K562 (cell line): ENCODE measurements around the gene TNFAIP8L1. TPM values are rescaled to one million over a fixed set of nuclear protein-coding genes. Genes with fewer than 3 reads are reported as not detected.

Experiments used
- ATAC-seq: fragments of 200-7000 bp; cut with Tn5 transposase; 3 replicates; pipeline ENCODE4 v1.9.1; 2020; ENCODE audit warnings: moderate library complexity
- BruUV-seq: library from RNA; stranded (reverse); fragments of 400-500 nt; replicated peaks from 2 replicates; lab custom pipeline; 2021; lab: Mats Ljungman, UMichigan
- CTCF ChIA-PET: fragments of 300-600 bp; formaldehyde crosslinking; extraction: SDS; loops from one replicate; lab custom pipeline; 2021; ENCODE audit warnings: low intra/inter-chr PET ratio; lab: Yijun Ruan, JAX
- POLR2A ChIA-PET: fragments of 300-600, 350-650 bp; sonication (Branson Sonifier 250); formaldehyde crosslinking; extraction: SDS; loops from one replicate; lab custom pipeline; 2021; ENCODE audit warnings: antibody characterized with exemption, inconsistent platforms; lab: Yijun Ruan, JAX
- DNase-seq, 4 experiments: peaks; one replicate each; pipeline versions ENCODE4 v3.0.0 to v3.0.0-alpha.2; 2011 to 2018; ENCODE audit warnings: low spot score in 3 of 4, mixed read lengths in 3 of 4; ENCODE audit errors: extremely low read depth in 1 of 4
- FAIRE-seq: peaks from 2 replicates; lab custom pipeline; 2011; peaks lifted over from hg19 to GRCh38; lab: Jason Lieb, UNC
- H2AFZ ChIP-seq: 2 replicates; pipeline ENCODE4 v1.6.0; 2011; ENCODE audit warnings: low read depth, low read length, control low read depth, inconsistent platforms
- H3K27ac ChIP-seq: fragments of 200-600 bp; 3 replicates; pipeline ENCODE4 v1.8.0; 2011; ENCODE audit warnings: low read depth, mild to moderate bottlenecking, control low read depth, inconsistent platforms, low read length, moderate library complexity, mixed read lengths; ENCODE audit errors: extremely low read depth
- H3K27me3 ChIP-seq, 2 experiments: fragments of 300-600 bp in 1 of 2; 2 replicates in 1 of 2; 3 replicates in 1 of 2; pipeline versions ENCODE4 v1.6.0 to v1.8.0; 2011; ENCODE audit warnings: inconsistent platforms in 2 of 2, low read length in 2 of 2, mild to moderate bottlenecking in 1 of 2, mixed read lengths in 1 of 2, moderate library complexity in 1 of 2; ENCODE audit not compliant: control insufficient read depth in 2 of 2, insufficient read depth in 2 of 2
- H3K36me3 ChIP-seq: fragments of 300-600 bp; 3 replicates; pipeline ENCODE4 v1.8.0; 2011; ENCODE audit warnings: mild to moderate bottlenecking, low read length, inconsistent platforms; ENCODE audit not compliant: control insufficient read depth, insufficient read depth
- H3K4me1 ChIP-seq, 2 experiments: fragments of 200-600 bp in 1 of 2; replicated peaks in 1 of 2; 2 replicates in 1 of 2; 3 replicates in 1 of 2; pipeline versions ENCODE4 v1.5.1 to v1.8.0; 2011; ENCODE audit warnings: inconsistent platforms in 2 of 2, low read length in 2 of 2, mild to moderate bottlenecking in 1 of 2, mixed read lengths in 1 of 2, moderate library complexity in 1 of 2; ENCODE audit not compliant: control insufficient read depth in 2 of 2, insufficient read depth in 2 of 2
- H3K4me2 ChIP-seq: 2 replicates; pipeline ENCODE4 v1.6.1; 2011; ENCODE audit warnings: low read length, control low read depth, inconsistent platforms, mixed read lengths; ENCODE audit not compliant: insufficient read depth
- H3K4me3 ChIP-seq: fragments of 200-600 bp; sonication (generic), shearing (Covaris generic); 2 replicates; pipeline ENCODE4 v1.5.1; 2016; ENCODE audit warnings: control low read depth, inconsistent platforms
- H3K79me2 ChIP-seq: fragments of 200-600 bp; 3 replicates; pipeline ENCODE4 v1.8.0; 2011; ENCODE audit warnings: low read length, inconsistent platforms; ENCODE audit not compliant: control insufficient read depth, insufficient read depth
- H3K9ac ChIP-seq, 2 experiments: 2 replicates each; pipeline versions ENCODE4 v1.6.0 to v1.6.1; 2011; ENCODE audit warnings: low read depth in 2 of 2, low read length in 2 of 2, control low read depth in 1 of 2, inconsistent platforms in 1 of 2, mild to moderate bottlenecking in 1 of 2, mixed read lengths in 1 of 2; ENCODE audit not compliant: insufficient read depth in 1 of 2
- H3K9me1 ChIP-seq: one replicate; pipeline ENCODE4 v1.6.0; 2011; ENCODE audit warnings: inconsistent platforms, mild to moderate bottlenecking, low read length, moderate library complexity; ENCODE audit not compliant: control insufficient read depth, insufficient read depth
- H3K9me3 ChIP-seq: replicated peaks from 2 replicates; pipeline ENCODE4 v1.5.1; 2011; ENCODE audit warnings: low read depth, low read length, inconsistent platforms; ENCODE audit not compliant: control insufficient read depth, insufficient read depth
- H4K20me1 ChIP-seq: replicated peaks from 2 replicates; pipeline ENCODE4 v1.6.1; 2011; ENCODE audit warnings: low read length, inconsistent platforms, mixed read lengths; ENCODE audit not compliant: control insufficient read depth, insufficient read depth
- CREM ChIP-seq: IDR thresholded peaks from 2 replicates; pipeline ENCODE4 v1.6.1; 2014; ENCODE audit warnings: antibody characterized with exemption, low read depth
- CTBP1 ChIP-seq: fragments of 450-650 bp; IDR thresholded peaks from 2 replicates; pipeline ENCODE4 v1.6.1; 2016; ENCODE audit warnings: borderline replicate concordance
- EZH2 ChIP-seq: IDR thresholded peaks from 2 replicates; pipeline ENCODE4 v1.6.1; 2012; ENCODE audit warnings: low read depth, mild to moderate bottlenecking, inconsistent platforms, low read length, borderline replicate concordance
- FOXK2 ChIP-seq, 2 experiments: fragments of 450-650 bp; IDR thresholded peaks in 1 of 2; conservative IDR thresholded peaks in 1 of 2; 2 replicates each; pipeline ENCODE4 v1.6.1; 2016; ENCODE audit warnings: low read depth in 2 of 2, mild to moderate bottlenecking in 1 of 2
- HNRNPK ChIP-seq: fragments of 200-400 bp; formaldehyde crosslinking; IDR thresholded peaks from one replicate; pipeline ENCODE4 v1.6.1; 2018; ENCODE audit warnings: mild to moderate bottlenecking, low read depth, low read length; ENCODE audit not compliant: poor library complexity, severe bottlenecking
- MEF2A ChIP-seq: IDR thresholded peaks from 2 replicates; pipeline ENCODE4 v1.6.1; 2011; ENCODE audit warnings: low read depth, mild to moderate bottlenecking, low read length, moderate library complexity; ENCODE audit not compliant: control insufficient read depth
- PCBP1 ChIP-seq: fragments of 200-400 bp; formaldehyde crosslinking; IDR thresholded peaks from 2 replicates; pipeline ENCODE4 v1.6.1; 2018; ENCODE audit warnings: mild to moderate bottlenecking, low read depth, low read length; ENCODE audit not compliant: poor library complexity, severe bottlenecking
- SMAD2 ChIP-seq: fragments of 150-350 bp; IDR thresholded peaks from 2 replicates; pipeline ENCODE4 v1.6.1; 2014; ENCODE audit warnings: low read depth, mild to moderate bottlenecking, low read length
- TEAD4 ChIP-seq, 2 experiments: sonication (generic) in 1 of 2; formaldehyde crosslinking in 1 of 2; IDR thresholded peaks; 2 replicates each; pipeline versions ENCODE4 v1.6.1 to v1.8.0; 2012 to 2022; ENCODE audit warnings: borderline replicate concordance in 1 of 2, inconsistent platforms in 1 of 2, low read length in 1 of 2, mild to moderate bottlenecking in 1 of 2, missing genetic modification reagents in 1 of 2
- XRCC5 ChIP-seq: fragments of 200-400 bp; formaldehyde crosslinking; IDR thresholded peaks from 2 replicates; pipeline ENCODE4 v1.6.1; 2017; ENCODE audit warnings: low read depth, mild to moderate bottlenecking, low read length
- ZBED1 ChIP-seq: IDR thresholded peaks from 2 replicates; pipeline ENCODE4 v1.6.1; 2014
- ZEB2 ChIP-seq: fragments of 450-650 bp; IDR thresholded peaks from 2 replicates; pipeline ENCODE4 v1.6.1; 2016
- ZNF224 ChIP-seq: sonication (generic); formaldehyde crosslinking; IDR thresholded peaks from 2 replicates; pipeline ENCODE4 v1.8.0; 2022; ENCODE audit warnings: mild to moderate bottlenecking, missing genetic modification reagents
- ZNF3 ChIP-seq: fragments of 250-450 bp; sonication (Bioruptor Pico); IDR thresholded peaks from 2 replicates; pipeline ENCODE4 v1.5.0; 2021; ENCODE audit warnings: mild to moderate bottlenecking, moderate library complexity
- WGBS: fragments of 100-300 bp; shearing (Covaris generic); methylation state at CpG from one replicate; pipeline ENCODE4 v1.1.6; 2016; ENCODE audit warnings: low coverage, mixed read lengths; ENCODE audit not compliant: insufficient coverage; ENCODE audit errors: missing lambda C conversion rate; 5-methylcytosine and 5-hydroxymethylcytosine counted together
- in situ Hi-C: fragments of 300-500 bp; cut with MboI; formaldehyde crosslinking; loops from 4 replicates; pipeline ENCODE4 v1.15.0; 2018; ENCODE audit warnings: inconsistent platforms, mixed read lengths
- intact Hi-C: fragments of 100-400 bp; cut with micrococcal nuclease; formaldehyde crosslinking; loops from 2 replicates; pipeline ENCODE4 v1.14.2; 2022
- polyA plus RNA-seq, 8 experiments: library from polyadenylated mRNA; depleted of rRNA in 4 of 8; stranded (reverse) in 5 of 8; unstranded in 3 of 8; fragments of >200 nt; fragmentation: Nextera tagmentation in 2 of 8; fragmentation: Illumina TruSeq in 1 of 8; extraction: Ambion mirVana in 2 of 8; extraction: Trizol in 1 of 8; gene quantifications; 2 replicates each; pipeline versions ENCODE4 v1.2.1 to v1.2.3, GENCODE V29; 2011 to 2014; ENCODE audit warnings: inconsistent platforms in 1 of 8, missing spikeins in 1 of 8
- total RNA-seq, 7 experiments: library from RNA; depleted of rRNA in 6 of 7; stranded (reverse); fragments of >200 nt in 6 of 7; fragmentation: Illumina TruSeq in 2 of 7; extraction: Trizol in 2 of 7; gene quantifications; 2 replicates each; pipeline versions ENCODE4 v1.2.1 to v1.2.3, GENCODE V29; 2011 to 2021; ENCODE audit warnings: low replicate concordance in 1 of 7

Gene TNFAIP8L1
- total and polyA plus RNA-seq, 9 of the 15 experiments (the other 6 are each of a cell fraction or from before 2014, with no cell fraction given), result 0.69 to 9.3 (median 4.9) TPM

DNA sequence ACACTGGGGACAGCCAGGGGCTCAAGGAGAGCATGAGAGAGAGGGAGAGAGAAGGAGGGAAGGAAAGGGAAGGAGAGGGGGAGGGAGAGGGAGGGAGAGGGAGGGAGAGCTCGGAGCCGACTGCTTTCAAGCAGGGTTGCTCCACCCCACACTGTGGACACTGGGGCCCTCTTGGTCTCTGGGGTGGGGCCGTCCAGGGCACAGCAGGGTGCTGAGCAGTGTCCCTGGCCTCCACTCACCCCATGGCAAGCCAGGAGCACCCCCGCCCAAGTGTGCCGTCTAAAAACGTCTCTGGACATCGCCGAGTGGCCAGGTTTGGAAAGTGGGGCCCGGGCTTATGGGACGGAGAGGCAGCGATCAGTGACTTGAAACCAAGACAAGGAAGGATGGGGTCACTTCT is 63.4 kb downstream of the TNFAIP8L1 start:
- no peaks in the 10 kb centered on the region for H3K9me3 ChIP-seq
- H2AFZ ChIP-seq, result no peak overlapping the region
- no peak overlapping the region; a peak in 1 of 4 replicates for H3K9ac ChIP-seq
- no peaks in the 10 kb centered on the region for H4K20me1 ChIP-seq
- H3K4me3 ChIP-seq, result no peak overlapping the region
- in situ Hi-C loops, result no loop called here
- intact Hi-C loops, result no loop called here
- FAIRE-seq (no peak), ATAC-seq (no peak), DNase-seq (no peak)
- H3K36me3 ChIP-seq, result peaks cover 78% of the 10 kb centered on the region; the same call in 2 of the 3 replicates
- peaks cover 0 to 13% of the 10 kb centered on the region in 2 experiments; a peak in 1 of 5 replicates for H3K4me1 ChIP-seq
- WGBS, result 91% methylated on average over 8 of the region's 11 CpGs
- H3K27me3 ChIP-seq, result no peaks in the 10 kb centered on the region
- no peaks in the 10 kb centered on the region for H3K79me2 ChIP-seq
- H3K4me2 ChIP-seq, result no peak overlapping the region
- BruUV-seq, result no TSS peak
- no peak for TF ChIP-seq TEAD4 (IDR thresholded peaks at IDR 0.05; ENCODE audit: low read length)
- TF ChIP-seq TEAD4 (CRISPR knock-in tag; IDR thresholded peaks at IDR 0.05; ENCODE audit: borderline replicate concordance), result no peak
- no peak for TF ChIP-seq SMAD2
- TF ChIP-seq ZEB2, result no peak
- no peak for TF ChIP-seq FOXK2 (conservative IDR thresholded peaks at IDR 0.05 in 1 of 2, IDR thresholded peaks at IDR 0.05 in 1 of 2; ENCODE audit: low read depth in 2 of 2)
- peak; percentile 66 for TF ChIP-seq HNRNPK
- peak; percentile 88 for TF ChIP-seq PCBP1
- no peak for TF ChIP-seq MEF2A
- no peak for TF ChIP-seq EZH2
- no peak for TF ChIP-seq XRCC5
- TF ChIP-seq ZNF3, result no peak
- no peak for TF ChIP-seq CREM
- no peak for TF ChIP-seq CTBP1
- TF ChIP-seq ZNF224, result no peak
- no peak for TF ChIP-seq ZBED1
- no peaks in the 10 kb centered on the region for H3K9me1 ChIP-seq
- H3K27ac ChIP-seq, result no peak overlapping the region
- CTCF ChIA-PET, result no interaction called here
- POLR2A ChIA-PET, result no interaction called here
